ENCODE data around the gene SLC9C2.
"Not testable (repeated sequence)": the region's sequence is repeated elsewhere in the genome, so short reads cannot be mapped to it uniquely, and the experiment has no call there.

Gene SLC9C2

GRCh38 chr1:173603056-173603591 lies at the start of gene SLC9C2:
SLC9C2 (minus strand) TSS chr1:173603072; CDS start chr1:173601776, 1,296 bp downstream.
- DNase-seq = no peak

GRCh38 chr1:173648880-173649605 lies 46.2 kb upstream of the SLC9C2 start:
- no peak for DNase-seq

- no peak for DNase-seq
Observed at GRCh38 chr1:173646656-173647055, 43.8 kb upstream of the SLC9C2 start.

GRCh38 chr1:173642450-173643139 lies 39.7 kb upstream of the SLC9C2 start:
- DNase-seq = not testable (repeated sequence)

GRCh38 chr1:173639102-173639501 lies 36.2 kb upstream of the SLC9C2 start:
- no peak for DNase-seq

- no peak for DNase-seq
Observed at GRCh38 chr1:173638043-173639021, 35.5 kb upstream of the SLC9C2 start.

- DNase-seq = not testable (repeated sequence)
Observed at GRCh38 chr1:173637236-173638042, 34.6 kb upstream of the SLC9C2 start.

- no peak for DNase-seq
Observed at GRCh38 chr1:173635116-173635515, 32.2 kb upstream of the SLC9C2 start, which contains the start of gene TEX50. TEX50 (plus strand) TSS chr1:173635338; CDS start chr1:173635522, 184 bp downstream.

- DNase-seq = no peak
Observed at GRCh38 chr1:173628888-173629287, 26.0 kb upstream of the SLC9C2 start.

GRCh38 chr1:173627269-173627668 lies 24.4 kb upstream of the SLC9C2 start:
- no peak for DNase-seq

GRCh38 chr1:173616859-173617258 lies 14.0 kb upstream of the SLC9C2 start:
- DNase-seq = no peak

GRCh38 chr1:173613086-173613485 lies 10.2 kb upstream of the SLC9C2 start:
- not testable (repeated sequence) for DNase-seq

- DNase-seq = no peak
Observed at GRCh38 chr1:173608503-173609216, 5.8 kb upstream of the SLC9C2 start.

- DNase-seq = no peak
Observed at GRCh38 chr1:173601588-173601987, 1.3 kb downstream of the SLC9C2 start.

- DNase-seq = no peak
Observed at GRCh38 chr1:173596097-173596825, 6.6 kb downstream of the SLC9C2 start.

- not testable (repeated sequence) for DNase-seq
Observed at GRCh38 chr1:173591138-173591537, 11.7 kb downstream of the SLC9C2 start.

GRCh38 chr1:173590557-173590956 lies 12.3 kb downstream of the SLC9C2 start:
- no peak for DNase-seq

- no peak for DNase-seq
Observed at GRCh38 chr1:173581383-173582079, 21.3 kb downstream of the SLC9C2 start.

GRCh38 chr1:173580658-173581057 lies 22.2 kb downstream of the SLC9C2 start:
- no peak for DNase-seq

- no peak for DNase-seq
Observed at GRCh38 chr1:173580071-173580470, 22.8 kb downstream of the SLC9C2 start.
